AG10803 (cell line): ENCODE results near the gene APC.

Source experiments
- DNase-seq: peaks from one replicate; pipeline ENCODE4 v3.0.0; 2010; ENCODE audit warnings: low read depth
- H3K4me3 ChIP-seq: 2 replicates; pipeline ENCODE4 v1.5.1; 2011; ENCODE audit warnings: mild to moderate bottlenecking, low read length, control low read depth
- TF ChIP-seq, protein P1 (sequence below): conservative IDR thresholded peaks from 2 replicates; pipeline ENCODE4 v1.5.1; 2011; ENCODE audit warnings: mild to moderate bottlenecking, low read length, control low read depth, inconsistent platforms

The APC gene

DNA sequence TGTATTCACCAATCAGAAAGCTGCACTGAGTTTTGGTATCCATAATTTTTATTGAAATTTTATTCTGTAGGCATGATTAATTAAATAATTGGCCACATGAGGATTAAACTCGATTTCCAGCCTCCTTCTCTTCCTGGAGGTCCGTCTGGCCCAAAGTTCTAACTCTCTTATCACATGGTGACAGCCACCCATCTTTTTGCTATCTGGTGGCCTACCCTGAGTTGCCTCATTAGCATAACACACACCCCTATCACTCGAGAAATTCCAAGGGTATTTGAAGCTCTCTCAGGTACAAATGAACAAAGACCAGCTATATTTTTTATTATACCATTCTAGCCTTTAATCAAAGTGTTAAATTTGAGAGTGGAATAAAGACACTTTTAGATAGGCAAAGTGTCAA is 57.7 kb downstream of the APC start:
- DNase-seq, result no peak
- H3K4me3 ChIP-seq, result no peak overlapping the region
- TF ChIP-seq, protein P1, sequence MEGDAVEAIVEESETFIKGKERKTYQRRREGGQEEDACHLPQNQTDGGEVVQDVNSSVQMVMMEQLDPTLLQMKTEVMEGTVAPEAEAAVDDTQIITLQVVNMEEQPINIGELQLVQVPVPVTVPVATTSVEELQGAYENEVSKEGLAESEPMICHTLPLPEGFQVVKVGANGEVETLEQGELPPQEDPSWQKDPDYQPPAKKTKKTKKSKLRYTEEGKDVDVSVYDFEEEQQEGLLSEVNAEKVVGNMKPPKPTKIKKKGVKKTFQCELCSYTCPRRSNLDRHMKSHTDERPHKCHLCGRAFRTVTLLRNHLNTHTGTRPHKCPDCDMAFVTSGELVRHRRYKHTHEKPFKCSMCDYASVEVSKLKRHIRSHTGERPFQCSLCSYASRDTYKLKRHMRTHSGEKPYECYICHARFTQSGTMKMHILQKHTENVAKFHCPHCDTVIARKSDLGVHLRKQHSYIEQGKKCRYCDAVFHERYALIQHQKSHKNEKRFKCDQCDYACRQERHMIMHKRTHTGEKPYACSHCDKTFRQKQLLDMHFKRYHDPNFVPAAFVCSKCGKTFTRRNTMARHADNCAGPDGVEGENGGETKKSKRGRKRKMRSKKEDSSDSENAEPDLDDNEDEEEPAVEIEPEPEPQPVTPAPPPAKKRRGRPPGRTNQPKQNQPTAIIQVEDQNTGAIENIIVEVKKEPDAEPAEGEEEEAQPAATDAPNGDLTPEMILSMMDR, result no peak

DNA sequence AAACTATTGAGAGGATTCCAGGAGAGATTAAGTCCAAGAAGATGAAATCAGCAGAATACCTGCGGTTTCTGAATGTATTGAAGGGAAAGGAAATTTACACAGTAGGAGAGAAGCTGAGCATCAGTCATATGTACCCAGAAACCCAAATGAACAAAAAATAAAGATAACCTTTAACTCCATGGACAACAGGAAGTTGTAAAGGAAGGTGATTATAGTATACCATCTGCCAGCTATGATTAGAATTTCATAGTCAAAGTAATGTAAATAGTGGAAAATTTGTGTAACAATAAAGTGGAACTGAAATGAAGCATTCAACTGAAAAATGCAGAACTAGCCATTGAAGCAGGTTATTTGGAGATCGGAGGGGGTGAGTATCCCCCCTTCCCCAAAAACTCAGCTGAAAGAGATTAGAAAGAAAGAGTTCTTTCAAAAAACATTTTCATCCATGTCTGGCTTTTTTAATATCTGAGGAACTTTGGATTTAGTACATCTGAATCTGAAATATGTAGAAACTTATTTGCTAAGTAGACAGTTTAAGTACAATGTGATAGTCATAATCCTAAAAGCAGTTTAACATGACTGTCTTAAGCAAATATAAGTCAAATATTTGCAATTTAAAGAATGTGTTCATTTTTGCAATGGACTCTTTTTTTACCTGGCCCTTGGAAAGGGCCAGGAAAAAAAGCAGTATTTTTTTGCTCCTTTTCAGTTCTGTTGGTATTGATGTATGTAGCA is 58.4 kb downstream of the APC start:
- peak; percentile 13 for DNase-seq
- TF ChIP-seq, protein P1, result no peak
- H3K4me3 ChIP-seq, result no peak overlapping the region

DNA sequence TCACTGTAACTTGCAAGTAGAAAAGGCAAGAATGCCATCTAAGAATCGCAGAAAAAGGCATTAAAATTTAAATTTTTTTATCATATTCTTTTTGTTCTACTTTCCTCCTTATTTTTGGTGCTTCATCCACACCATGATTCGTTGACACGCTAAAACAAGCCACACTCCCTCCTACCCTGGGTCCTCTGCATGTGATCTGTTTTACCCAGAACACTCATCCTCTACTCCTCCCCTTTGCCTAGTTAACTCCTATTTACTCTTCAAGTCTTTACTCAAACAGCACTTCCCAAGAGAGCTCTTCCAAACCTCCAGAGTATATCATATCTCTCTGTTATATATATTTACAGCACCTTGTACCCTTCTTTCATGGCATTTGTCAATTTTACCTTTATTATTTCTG is 62.0 kb downstream of the APC start:
- TF ChIP-seq, protein P1, result no peak
- no peak overlapping the region for H3K4me3 ChIP-seq
- DNase-seq, result no peak

DNA sequence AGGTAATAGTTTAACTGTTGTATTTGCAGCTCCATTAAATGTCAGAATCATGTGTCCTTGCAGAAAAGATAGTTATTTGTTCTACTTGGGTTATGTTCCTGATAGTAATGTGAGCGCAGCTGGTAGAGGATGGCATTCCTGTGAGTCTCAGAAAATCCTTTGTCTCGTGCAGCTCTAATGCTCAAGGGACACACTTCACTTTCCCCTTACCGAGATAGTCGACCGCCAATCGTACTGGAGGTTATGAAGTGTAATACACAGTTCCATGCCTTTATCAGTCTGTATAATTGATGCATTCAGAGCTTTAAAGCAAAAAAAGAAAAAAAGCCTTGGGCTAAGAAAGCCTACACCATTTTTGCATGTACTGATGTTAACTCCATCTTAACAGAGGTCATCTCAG is 63.2 kb downstream of the APC start:
- TF ChIP-seq, protein P1, result no peak
- no peak for DNase-seq
- no peak overlapping the region for H3K4me3 ChIP-seq

DNA sequence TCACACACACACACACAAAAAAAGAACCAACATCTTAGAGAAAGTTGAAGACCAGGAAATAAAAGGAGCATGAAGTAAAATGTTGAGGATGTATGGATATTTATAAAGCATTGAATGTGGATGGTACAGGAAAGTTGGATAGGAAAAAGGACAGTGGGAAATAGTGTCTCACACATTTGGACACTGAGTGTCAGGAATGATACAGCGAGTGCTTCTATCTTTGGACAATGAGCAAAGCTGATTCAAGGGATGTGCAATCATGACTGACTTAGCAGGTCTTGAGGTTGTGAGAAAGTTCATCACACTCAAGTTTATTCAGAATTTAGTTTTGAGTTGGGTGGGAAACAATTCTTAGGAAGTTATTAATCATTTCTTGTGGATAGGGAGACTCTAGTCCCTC is 73.3 kb downstream of the APC start:
- TF ChIP-seq, protein P1, result no peak
- no peak overlapping the region for H3K4me3 ChIP-seq
- DNase-seq, result no peak

DNA sequence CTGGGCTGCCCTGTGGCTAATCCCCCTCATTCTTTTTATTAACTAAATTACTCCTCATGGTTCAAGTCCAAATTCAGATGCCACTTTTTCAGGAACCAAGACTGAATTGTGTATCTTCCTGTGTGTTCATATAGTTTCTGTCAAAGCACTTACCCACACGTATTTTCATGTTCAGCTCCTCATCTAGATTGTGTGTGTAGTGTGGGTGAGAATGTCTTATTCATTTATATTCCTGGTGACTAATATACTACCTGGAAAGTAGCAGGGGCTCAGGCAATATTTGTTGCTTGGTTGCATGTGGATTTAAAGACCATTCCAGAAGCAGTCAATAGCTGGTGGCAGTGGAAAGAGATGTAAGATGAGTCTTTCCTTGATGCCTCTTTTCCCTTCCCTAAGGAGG is 74.9 kb downstream of the APC start:
- no peak for DNase-seq
- no peak overlapping the region for H3K4me3 ChIP-seq
- TF ChIP-seq, protein P1, result no peak

DNA sequence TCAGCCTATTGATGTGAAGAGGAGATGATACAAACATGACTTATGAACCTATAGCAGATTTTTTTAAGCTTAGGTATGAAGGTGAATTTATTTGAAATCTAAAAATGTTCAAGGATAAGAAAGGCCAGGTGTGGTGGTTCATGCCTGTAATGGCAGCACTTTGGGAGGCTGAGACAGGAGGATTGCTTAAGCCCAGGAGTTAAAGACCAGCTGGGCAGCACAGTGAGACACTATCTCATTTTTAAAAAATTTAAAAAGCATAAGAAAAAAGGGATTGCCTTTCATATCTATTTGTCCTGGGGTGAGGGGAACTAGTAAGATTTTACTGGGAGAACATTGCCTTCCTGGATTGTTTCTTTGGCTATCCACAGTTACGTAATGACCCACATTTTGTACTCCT is 82.6 kb downstream of the APC start:
- TF ChIP-seq, protein P1, result no peak
- no peak for DNase-seq
- H3K4me3 ChIP-seq, result no peak overlapping the region
